ENCODE data around the gene CES2. TPM values are rescaled to one million over a fixed set of nuclear protein-coding genes. Genes with fewer than 3 reads are reported as not detected.

Gene CES2
- total RNA-seq, 3 donors from 2014 or later: 22.6 to 25.3 (median 24.3) TPM

- Mint-ChIP-seq H3K4me3 (no peak overlapping the region), H3K36me3 (ENCODE audit: insufficient read depth) (no peaks in the 10 kb centered on the region), H3K27me3 (ENCODE audit: low read depth) (no peaks in the 10 kb centered on the region), H3K4me1 (ENCODE audit: low read depth) (peaks cover under 1% of the 10 kb centered on the region), H3K9me3 (no peaks in the 10 kb centered on the region)
- ATAC-seq (no peak), DNase-seq (no peak)
Observed at GRCh38 chr16:66898207-66898606, 37.1 kb upstream of the CES2 start.

- H3K4me1 Mint-ChIP-seq (ENCODE audit: low read depth): no peaks in the 10 kb centered on the region
- no peak overlapping the region for H3K4me3 Mint-ChIP-seq
- no peaks in the 10 kb centered on the region for H3K36me3 Mint-ChIP-seq (ENCODE audit: insufficient read depth)
- no peaks in the 10 kb centered on the region for H3K27me3 Mint-ChIP-seq (ENCODE audit: low read depth)
- no peaks in the 10 kb centered on the region for H3K9me3 Mint-ChIP-seq
- ATAC-seq (no peak), DNase-seq (no peak)
Observed at GRCh38 chr16:66898933-66899309, 36.4 kb upstream of the CES2 start.

- Mint-ChIP-seq H3K27me3 (ENCODE audit: low read depth) (no peaks in the 10 kb centered on the region), H3K9me3 (no peaks in the 10 kb centered on the region), H3K36me3 (ENCODE audit: insufficient read depth) (no peaks in the 10 kb centered on the region), H3K4me3 (no peak overlapping the region), H3K4me1 (ENCODE audit: low read depth) (no peaks in the 10 kb centered on the region)
- no peak for DNase-seq
- ATAC-seq: no peak
Observed at GRCh38 chr16:66899310-66899944, 35.9 kb upstream of the CES2 start.

- DNase-seq (no peak), ATAC-seq (no peak)
- H3K4me3 Mint-ChIP-seq: no peak overlapping the region
- no peaks in the 10 kb centered on the region for H3K36me3 Mint-ChIP-seq (ENCODE audit: insufficient read depth)
- H3K4me1 Mint-ChIP-seq (ENCODE audit: low read depth): no peaks in the 10 kb centered on the region
- no peaks in the 10 kb centered on the region for H3K9me3 Mint-ChIP-seq
- no peaks in the 10 kb centered on the region for H3K27me3 Mint-ChIP-seq (ENCODE audit: low read depth)
Observed at GRCh38 chr16:66899945-66900710, 35.2 kb upstream of the CES2 start.

- H3K36me3 Mint-ChIP-seq (ENCODE audit: insufficient read depth): no peaks in the 10 kb centered on the region
- H3K27me3 Mint-ChIP-seq (ENCODE audit: low read depth): no peaks in the 10 kb centered on the region
- H3K4me1 Mint-ChIP-seq (ENCODE audit: low read depth): peaks cover 2% of the 10 kb centered on the region
- no peak overlapping the region for H3K4me3 Mint-ChIP-seq
- no peak for DNase-seq
- no peak for ATAC-seq
- no peaks in the 10 kb centered on the region for H3K9me3 Mint-ChIP-seq
Observed at GRCh38 chr16:66900721-66901441, 34.4 kb upstream of the CES2 start.

- Mint-ChIP-seq H3K36me3 (ENCODE audit: insufficient read depth) (no peaks in the 10 kb centered on the region), H3K9me3 (no peaks in the 10 kb centered on the region), H3K27me3 (ENCODE audit: low read depth) (no peaks in the 10 kb centered on the region), H3K4me1 (ENCODE audit: low read depth) (peaks cover 8% of the 10 kb centered on the region), H3K4me3 (no peak overlapping the region)
- DNase-seq: no peak
- ATAC-seq: no peak
Observed at GRCh38 chr16:66901626-66902025, 33.7 kb upstream of the CES2 start.

GRCh38 chr16:66902648-66903543, 32.4 kb upstream of the CES2 start:
- ATAC-seq (no peak), DNase-seq (no peak)
- no peaks in the 10 kb centered on the region for H3K9me3 Mint-ChIP-seq
- no peaks in the 10 kb centered on the region for H3K27me3 Mint-ChIP-seq (ENCODE audit: low read depth)
- peaks cover 8% of the 10 kb centered on the region for H3K4me1 Mint-ChIP-seq (ENCODE audit: low read depth)
- no peak overlapping the region for H3K4me3 Mint-ChIP-seq
- no peaks in the 10 kb centered on the region for H3K36me3 Mint-ChIP-seq (ENCODE audit: insufficient read depth)

- Mint-ChIP-seq H3K36me3 (ENCODE audit: insufficient read depth) (no peaks in the 10 kb centered on the region), H3K4me1 (ENCODE audit: low read depth) (peaks cover 8% of the 10 kb centered on the region), H3K9me3 (no peaks in the 10 kb centered on the region), H3K4me3 (no peak overlapping the region), H3K27me3 (ENCODE audit: low read depth) (no peaks in the 10 kb centered on the region)
- DNase-seq (no peak), ATAC-seq (no peak)
Observed at GRCh38 chr16:66903544-66904427, 31.5 kb upstream of the CES2 start.

- DNase-seq: no peak
- Mint-ChIP-seq H3K27me3 (ENCODE audit: low read depth) (no peaks in the 10 kb centered on the region), H3K36me3 (ENCODE audit: insufficient read depth) (no peaks in the 10 kb centered on the region), H3K9me3 (no peaks in the 10 kb centered on the region), H3K4me3 (no peak overlapping the region), H3K4me1 (ENCODE audit: low read depth) (peaks cover 8% of the 10 kb centered on the region)
- ATAC-seq: no peak
Observed at GRCh38 chr16:66904428-66904845, 30.9 kb upstream of the CES2 start.

- Mint-ChIP-seq H3K27me3 (ENCODE audit: low read depth) (no peaks in the 10 kb centered on the region), H3K36me3 (ENCODE audit: insufficient read depth) (no peaks in the 10 kb centered on the region), H3K9me3 (no peaks in the 10 kb centered on the region), H3K4me3 (no peak overlapping the region), H3K4me1 (ENCODE audit: low read depth) (peaks cover 8% of the 10 kb centered on the region)
- no peak for DNase-seq
- no peak for ATAC-seq
Observed at GRCh38 chr16:66904846-66905632, 30.3 kb upstream of the CES2 start.

GRCh38 chr16:66905633-66906539, 29.4 kb upstream of the CES2 start:
- DNase-seq: no peak
- H3K4me3 Mint-ChIP-seq: no peak overlapping the region
- H3K4me1 Mint-ChIP-seq (ENCODE audit: low read depth): peaks cover 8% of the 10 kb centered on the region
- H3K36me3 Mint-ChIP-seq (ENCODE audit: insufficient read depth): no peaks in the 10 kb centered on the region
- H3K27me3 Mint-ChIP-seq (ENCODE audit: low read depth): no peaks in the 10 kb centered on the region
- H3K9me3 Mint-ChIP-seq: no peaks in the 10 kb centered on the region
- peak; percentile 32 to 36 for ATAC-seq

All from activated T-cell treated with anti-CD3 and anti-CD28 coated beads, Interleukin-2, amount 50 U/mL, for 4 hours (primary cell).